HepG2 (cell line): Measurements from ENCODE around the gene ECE2. TPM values are rescaled to one million over a fixed set of nuclear protein-coding genes. Genes with fewer than 3 reads are reported as not detected.

Experiments used
- FOSL1 ChIP-seq: sonication (generic); formaldehyde crosslinking; IDR thresholded peaks from 2 replicates; pipeline ENCODE4 v1.9.0; 2021; ENCODE audit warnings: missing genetic modification reagents, borderline replicate concordance
- SOX13 ChIP-seq, 3 experiments: fragments of 450-650 bp in 1 of 3; sonication (generic) in 1 of 3; formaldehyde crosslinking in 1 of 3; IDR thresholded peaks in 2 of 3; conservative IDR thresholded peaks in 1 of 3; 2 replicates each; pipeline versions ENCODE4 v1.5.0 to v1.6.1; 2016 to 2020; ENCODE audit warnings: antibody characterized with exemption in 1 of 3, mild to moderate bottlenecking in 1 of 3, missing compliant biosample characterization in 1 of 3, missing genetic modification reagents in 1 of 3, moderate library complexity in 1 of 3
- TBL1XR1 ChIP-seq: fragments of 150-350 bp; IDR thresholded peaks from 2 replicates; pipeline ENCODE4 v1.6.1; 2014; ENCODE audit warnings: borderline replicate concordance, low read length; ENCODE audit not compliant: partially characterized antibody
- polyA plus RNA-seq, 8 experiments: library from polyadenylated mRNA; depleted of rRNA in 3 of 8; stranded (reverse) in 7 of 8; unstranded in 1 of 8; fragments of >200 nt; fragmentation: Illumina TruSeq in 4 of 8; extraction: Trizol in 4 of 8; gene quantifications; 2 replicates each; pipeline versions ENCODE4 v1.2.1 to v1.2.3, GENCODE V29; 2011 to 2016; ENCODE audit warnings: low read depth in 4 of 8, missing spikeins in 1 of 8, mixed read lengths in 1 of 8; ENCODE audit not compliant: insufficient read depth in 1 of 8
- total RNA-seq, 5 experiments: library from RNA; depleted of rRNA; stranded (reverse); fragments of >200 nt; fragmentation: Illumina TruSeq; extraction: Trizol; gene quantifications; 2 replicates each; pipeline ENCODE4 v1.2.3, GENCODE V29; 2016; ENCODE audit warnings: low read depth in 1 of 5
- TF ChIP-seq, protein P1 (sequence below): sonication (generic); formaldehyde crosslinking; conservative IDR thresholded peaks from 2 replicates; pipeline ENCODE4 v1.5.0; 2020; ENCODE audit warnings: missing genetic modification reagents
- TF ChIP-seq, protein P2 (sequence below): sonication (generic); formaldehyde crosslinking; IDR thresholded peaks from 2 replicates; pipeline ENCODE4 v1.4.0; 2020; ENCODE audit warnings: missing genetic modification reagents; ENCODE audit errors: not compliant biosample characterization
- TF ChIP-seq, protein P3 (sequence below): sonication (generic); formaldehyde crosslinking; IDR thresholded peaks from 2 replicates; pipeline ENCODE4 v1.5.0; 2020; ENCODE audit warnings: mild to moderate bottlenecking, missing genetic modification reagents

The ECE2 gene
- total and polyA plus RNA-seq, 2 of the 13 experiments (the other 11 are each of a cell fraction or from before 2014, with no cell fraction given), result not detected

DNA sequence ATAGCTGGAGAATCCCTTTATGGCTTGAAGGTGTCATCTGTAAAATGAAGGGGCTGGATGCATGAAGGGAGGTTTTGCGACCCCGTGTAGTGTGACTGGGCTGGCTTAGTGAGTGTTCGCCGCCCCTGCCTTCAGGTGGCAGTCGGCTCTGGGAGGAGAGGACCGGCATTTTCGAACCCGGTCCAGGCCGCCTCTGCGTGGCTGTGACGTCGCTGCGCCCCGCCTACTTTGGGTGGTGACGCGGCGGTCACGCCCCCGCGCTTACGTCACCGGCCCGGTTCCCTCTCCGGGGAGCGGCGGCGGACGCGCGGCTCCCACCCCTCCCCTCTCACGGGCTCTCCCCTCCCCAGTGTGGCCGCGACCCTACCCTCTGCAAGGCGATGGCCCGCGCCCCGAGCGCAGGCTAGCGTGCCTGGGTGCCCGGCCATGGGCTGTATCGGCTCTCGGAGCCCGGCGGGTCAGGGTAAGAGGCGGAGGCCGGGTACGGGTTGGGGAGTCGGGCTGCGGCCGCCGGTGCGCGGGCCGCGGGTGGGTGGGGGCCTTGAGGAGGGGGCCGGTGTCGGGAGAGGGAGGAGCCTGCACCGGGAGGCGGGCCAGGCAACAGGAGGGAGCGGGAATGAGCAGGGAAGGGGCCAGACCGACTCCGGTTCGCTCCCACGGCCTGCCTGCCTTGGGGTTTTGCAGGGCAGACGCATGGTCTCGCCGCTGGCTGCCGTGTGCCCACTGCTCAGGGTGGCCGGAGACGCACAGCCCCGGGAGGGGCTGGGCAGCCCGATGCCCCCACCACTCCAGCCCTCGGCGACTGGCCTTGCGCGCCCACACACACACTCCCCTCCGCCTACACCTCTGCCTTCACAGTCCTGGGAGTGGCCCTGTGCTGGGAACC is 60.1 kb downstream of the ECE2 start (continued):
- TF ChIP-seq, protein P1, sequence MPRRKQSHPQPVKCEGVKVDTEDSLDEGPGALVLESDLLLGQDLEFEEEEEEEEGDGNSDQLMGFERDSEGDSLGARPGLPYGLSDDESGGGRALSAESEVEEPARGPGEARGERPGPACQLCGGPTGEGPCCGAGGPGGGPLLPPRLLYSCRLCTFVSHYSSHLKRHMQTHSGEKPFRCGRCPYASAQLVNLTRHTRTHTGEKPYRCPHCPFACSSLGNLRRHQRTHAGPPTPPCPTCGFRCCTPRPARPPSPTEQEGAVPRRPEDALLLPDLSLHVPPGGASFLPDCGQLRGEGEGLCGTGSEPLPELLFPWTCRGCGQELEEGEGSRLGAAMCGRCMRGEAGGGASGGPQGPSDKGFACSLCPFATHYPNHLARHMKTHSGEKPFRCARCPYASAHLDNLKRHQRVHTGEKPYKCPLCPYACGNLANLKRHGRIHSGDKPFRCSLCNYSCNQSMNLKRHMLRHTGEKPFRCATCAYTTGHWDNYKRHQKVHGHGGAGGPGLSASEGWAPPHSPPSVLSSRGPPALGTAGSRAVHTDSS (CRISPR knock-in tag), result no peak
- TF ChIP-seq, protein P2, sequence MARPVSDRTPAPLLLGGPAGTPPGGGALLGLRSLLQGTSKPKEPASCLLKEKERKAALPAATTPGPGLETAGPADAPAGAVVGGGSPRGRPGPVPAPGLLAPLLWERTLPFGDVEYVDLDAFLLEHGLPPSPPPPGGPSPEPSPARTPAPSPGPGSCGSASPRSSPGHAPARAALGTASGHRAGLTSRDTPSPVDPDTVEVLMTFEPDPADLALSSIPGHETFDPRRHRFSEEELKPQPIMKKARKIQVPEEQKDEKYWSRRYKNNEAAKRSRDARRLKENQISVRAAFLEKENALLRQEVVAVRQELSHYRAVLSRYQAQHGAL, result no peak
- TF ChIP-seq SOX13 (IDR thresholded peaks at IDR 0.05) (no peak), SOX13 (CRISPR knock-in tag; conservative IDR thresholded peaks at IDR 0.05 in 1 of 2, IDR thresholded peaks at IDR 0.05 in 1 of 2) (no peak), TBL1XR1 (no peak), FOSL1 (no peak)
- TF ChIP-seq, protein P3, sequence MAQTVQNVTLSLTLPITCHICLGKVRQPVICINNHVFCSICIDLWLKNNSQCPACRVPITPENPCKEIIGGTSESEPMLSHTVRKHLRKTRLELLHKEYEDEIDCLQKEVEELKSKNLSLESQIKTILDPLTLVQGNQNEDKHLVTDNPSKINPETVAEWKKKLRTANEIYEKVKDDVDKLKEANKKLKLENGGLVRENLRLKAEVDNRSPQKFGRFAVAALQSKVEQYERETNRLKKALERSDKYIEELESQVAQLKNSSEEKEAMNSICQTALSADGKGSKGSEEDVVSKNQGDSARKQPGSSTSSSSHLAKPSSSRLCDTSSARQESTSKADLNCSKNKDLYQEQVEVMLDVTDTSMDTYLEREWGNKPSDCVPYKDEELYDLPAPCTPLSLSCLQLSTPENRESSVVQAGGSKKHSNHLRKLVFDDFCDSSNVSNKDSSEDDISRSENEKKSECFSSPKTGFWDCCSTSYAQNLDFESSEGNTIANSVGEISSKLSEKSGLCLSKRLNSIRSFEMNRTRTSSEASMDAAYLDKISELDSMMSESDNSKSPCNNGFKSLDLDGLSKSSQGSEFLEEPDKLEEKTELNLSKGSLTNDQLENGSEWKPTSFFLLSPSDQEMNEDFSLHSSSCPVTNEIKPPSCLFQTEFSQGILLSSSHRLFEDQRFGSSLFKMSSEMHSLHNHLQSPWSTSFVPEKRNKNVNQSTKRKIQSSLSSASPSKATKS (CRISPR knock-in tag), result no peak
